Gastrocnemius medialis (tissue), 4 donors: Measurements from ENCODE around the gene CD38.

ENCODE experiments used
- CTCF ChIP-seq, 5 experiments: fragments of 450-650 bp in 3 of 5; fragments of 200-600 bp in 2 of 5; sonication (generic) in 2 of 5; IDR thresholded peaks in 4 of 5; conservative IDR thresholded peaks in 1 of 5; 1 replicate in 4 of 5; 2 replicates in 1 of 5; pipeline ENCODE4 v1.5.1; 2016 to 2019; ENCODE audit warnings: antibody characterized with exemption in 5 of 5, mild to moderate bottlenecking in 3 of 5, moderate library complexity in 3 of 5
- POLR2A ChIP-seq, 2 donors: fragments of 450-650 bp; IDR thresholded peaks; one replicate each; pipeline ENCODE4 v1.6.1; 2017; ENCODE audit warnings: antibody characterized with exemption in 2 of 2, mild to moderate bottlenecking in 2 of 2, moderate library complexity in 2 of 2

- TF ChIP-seq CTCF (IDR thresholded peaks at IDR 0.05 in 4 of 5, conservative IDR thresholded peaks at IDR 0.05 in 1 of 5), result no peak
- no peak for TF ChIP-seq POLR2A (IDR thresholded peaks at IDR 0.05)
Measured at GRCh38 chr4:15881820-15882219, 103.7 kb downstream of the CD38 start.
